Ovary (tissue), 9 donors: ENCODE measurements around the gene NFIC. TPM values are rescaled to one million over a fixed set of nuclear protein-coding genes. Genes with fewer than 3 reads are reported as not detected.

Source experiments
- DNase-seq, 5 donors: peaks; one replicate each; pipeline ENCODE4 v3.0.0-alpha.2; 2019 to 2020
- H3K27ac ChIP-seq, 2 donors: fragments of 200-600 bp; one replicate each; pipeline versions ENCODE4 v1.5.1 to v1.8.0; 2019 to 2022
- H3K27me3 ChIP-seq: fragments of 200-600 bp; one replicate; pipeline ENCODE4 v1.8.0; 2022
- H3K36me3 ChIP-seq: fragments of 200-600 bp; sonication (generic); one replicate; pipeline ENCODE4 v1.5.1; 2019
- H3K4me1 ChIP-seq: one replicate; pipeline ENCODE4 v1.8.1; 2013; ENCODE audit warnings: mild to moderate bottlenecking, moderate library complexity; ENCODE audit not compliant: insufficient read depth
- H3K4me3 ChIP-seq: fragments of 200-600 bp; sonication (generic); one replicate; pipeline ENCODE4 v1.5.1; 2017
- H3K9me3 ChIP-seq, 2 donors: fragments of 200-600 bp in 1 of 2; sonication (generic) in 1 of 2; one replicate each; pipeline versions ENCODE4 v1.5.1 to v1.8.1; 2013 to 2019; ENCODE audit warnings: mild to moderate bottlenecking in 1 of 2, moderate library complexity in 1 of 2
- EP300 ChIP-seq: sonication (generic); formaldehyde crosslinking; IDR thresholded peaks from one replicate; pipeline ENCODE4 v1.6.1; 2017; ENCODE audit warnings: antibody characterized with exemption
- POLR2A ChIP-seq: fragments of 450-650 bp; IDR thresholded peaks from one replicate; pipeline ENCODE4 v1.6.1; 2017; ENCODE audit warnings: antibody characterized with exemption, mild to moderate bottlenecking, moderate library complexity
- WGBS, 3 donors: extraction: QIAGEN DNeasy Blood & Tissue Kit in 1 of 3; methylation state at CpG; one replicate each; pipeline versions ENCODE4 v1.1.5 to v1.1.7; 2013 to 2017; 5-methylcytosine and 5-hydroxymethylcytosine counted together
- intact Hi-C, 4 donors: fragments of 100-400 bp; cut with DNase I; formaldehyde crosslinking; loops; one replicate each; pipeline versions ENCODE4 v1.11.0 to v1.15.1; 2022 to 2023
- polyA plus RNA-seq, 2 donors: library from polyadenylated mRNA; stranded (reverse); fragments of 200-250 nt in 1 of 2; fragments of 350-450 nt in 1 of 2; fragmentation: Illumina TruSeq in 1 of 2; extraction: RNeasy Lipid Tissue Mini Kit (QIAGEN cat#74804) in 1 of 2; gene quantifications; one replicate each; pipeline ENCODE4 v1.2.3, GENCODE V29; 2013 to 2014
- small RNA-seq: library from RNA; depleted of rRNA; stranded (forward); fragments of <200 nt; gene quantifications from one replicate; pipeline ENCODE3, GENCODE V24; 2016
- total RNA-seq, 7 donors: library from RNA; depleted of rRNA in 2 of 7; stranded (reverse); fragments of >200 nt in 2 of 7; fragmentation: NEBNext Ultra II Directional in 3 of 7; extraction: Animal tissue kit (Norgen Biotek cat#: 25700) in 3 of 7; gene quantifications; one replicate each; pipeline versions ENCODE4 v1.1.0 to v1.2.4, GENCODE V29; 2016 to 2023
- TF ChIP-seq, protein P1 (sequence below), 3 donors: fragments of 450-650 bp in 2 of 3; fragments of 200-600 bp in 1 of 3; IDR thresholded peaks; one replicate each; pipeline versions ENCODE4 v1.5.1 to v1.8.0; 2016 to 2022; ENCODE audit warnings: antibody characterized with exemption in 3 of 3, mild to moderate bottlenecking in 1 of 3
- donor health status: DM: no; HTN: no; CAD: no; lungs with moderate emphysema.
- donor health status: DM: no; HTN: no; CAD: no.
- donor health status: Bipolar disorder and iron deficiency.
- donor health status: DM: yes; HTN: yes; CAD: no.
- donor health status: DM: no; HTN: no; CAD: no.
- donor health status: DM: yes; HTN: yes; CAD: no.

NFIC gene
- total and polyA plus RNA-seq, 9 donors = 31.9 to 345 (median 250) TPM

DNA sequence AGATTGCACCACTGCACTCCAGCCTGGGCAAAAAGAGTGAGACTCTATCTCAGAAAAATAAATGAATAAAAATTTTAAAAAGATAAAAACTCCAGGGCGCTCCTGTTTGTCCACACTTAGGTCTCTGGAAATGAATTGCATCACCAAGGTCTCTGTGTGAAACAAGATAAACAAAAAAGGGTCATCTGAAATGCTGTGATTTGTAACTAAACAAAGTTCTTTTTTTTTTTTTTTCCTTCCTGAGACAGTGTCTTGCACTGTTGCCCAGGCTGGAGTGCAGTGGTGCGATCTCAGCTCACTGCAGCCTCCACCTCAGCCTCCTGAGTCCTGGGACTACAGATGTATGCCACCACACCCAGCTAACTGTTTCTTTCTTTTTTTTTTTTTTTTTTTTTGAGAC lies 151.3 kb downstream of the NFIC start:
- Histone ChIP-seq H3K9me3 (no peaks in the 10 kb centered on the region), H3K4me3 (no peak overlapping the region), H3K36me3 (no peaks in the 10 kb centered on the region), H3K4me1 (peaks cover 7% of the 10 kb centered on the region), H3K27ac (no peak overlapping the region), H3K27me3 (no peaks in the 10 kb centered on the region)
- 91 to 97% (median 95%) methylated on average over 2 of the region's 2 CpGs for WGBS, 3 donors
- intact Hi-C loops = no loop called here
- DNase-seq = no peak
- no peak for TF ChIP-seq EP300

DNA sequence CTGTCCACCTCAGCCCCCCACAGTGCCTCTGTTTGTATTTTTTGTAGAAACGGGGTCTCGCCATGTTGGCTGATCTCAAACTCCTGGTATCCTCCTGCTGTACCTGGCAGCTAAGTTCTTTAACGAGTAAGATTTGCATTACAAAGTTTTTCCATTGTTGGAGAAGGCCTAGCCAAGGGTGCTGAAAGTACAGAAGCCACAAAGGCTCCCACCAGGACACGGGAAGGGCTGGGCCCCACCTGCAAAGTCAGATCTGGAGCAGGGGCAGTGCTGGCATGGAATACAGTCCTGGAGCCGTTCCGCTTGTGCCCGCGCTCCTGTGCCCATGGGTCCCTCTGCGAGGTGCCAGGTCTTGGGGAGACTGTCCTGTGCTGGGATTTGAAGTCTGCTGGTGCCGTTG lies 151.9 kb downstream of the NFIC start:
- TF ChIP-seq, protein P1, sequence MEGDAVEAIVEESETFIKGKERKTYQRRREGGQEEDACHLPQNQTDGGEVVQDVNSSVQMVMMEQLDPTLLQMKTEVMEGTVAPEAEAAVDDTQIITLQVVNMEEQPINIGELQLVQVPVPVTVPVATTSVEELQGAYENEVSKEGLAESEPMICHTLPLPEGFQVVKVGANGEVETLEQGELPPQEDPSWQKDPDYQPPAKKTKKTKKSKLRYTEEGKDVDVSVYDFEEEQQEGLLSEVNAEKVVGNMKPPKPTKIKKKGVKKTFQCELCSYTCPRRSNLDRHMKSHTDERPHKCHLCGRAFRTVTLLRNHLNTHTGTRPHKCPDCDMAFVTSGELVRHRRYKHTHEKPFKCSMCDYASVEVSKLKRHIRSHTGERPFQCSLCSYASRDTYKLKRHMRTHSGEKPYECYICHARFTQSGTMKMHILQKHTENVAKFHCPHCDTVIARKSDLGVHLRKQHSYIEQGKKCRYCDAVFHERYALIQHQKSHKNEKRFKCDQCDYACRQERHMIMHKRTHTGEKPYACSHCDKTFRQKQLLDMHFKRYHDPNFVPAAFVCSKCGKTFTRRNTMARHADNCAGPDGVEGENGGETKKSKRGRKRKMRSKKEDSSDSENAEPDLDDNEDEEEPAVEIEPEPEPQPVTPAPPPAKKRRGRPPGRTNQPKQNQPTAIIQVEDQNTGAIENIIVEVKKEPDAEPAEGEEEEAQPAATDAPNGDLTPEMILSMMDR (IDR thresholded peaks at IDR 0.05) = no peak
- TF ChIP-seq EP300 (no peak), POLR2A (no peak)
- DNase-seq = no peak
- 83 to 87% (median 87%) methylated on average over 10 of the region's 10 CpGs for WGBS, 3 donors
- H3K27me3 ChIP-seq = no peaks in the 10 kb centered on the region
- H3K27ac ChIP-seq = no peak overlapping the region
- no peak overlapping the region for H3K4me3 ChIP-seq
- H3K4me1 ChIP-seq = peaks cover 5% of the 10 kb centered on the region
- no peaks in the 10 kb centered on the region for H3K36me3 ChIP-seq
- intact Hi-C loops = no loop called here
- H3K9me3 ChIP-seq = no peaks in the 10 kb centered on the region

DNA sequence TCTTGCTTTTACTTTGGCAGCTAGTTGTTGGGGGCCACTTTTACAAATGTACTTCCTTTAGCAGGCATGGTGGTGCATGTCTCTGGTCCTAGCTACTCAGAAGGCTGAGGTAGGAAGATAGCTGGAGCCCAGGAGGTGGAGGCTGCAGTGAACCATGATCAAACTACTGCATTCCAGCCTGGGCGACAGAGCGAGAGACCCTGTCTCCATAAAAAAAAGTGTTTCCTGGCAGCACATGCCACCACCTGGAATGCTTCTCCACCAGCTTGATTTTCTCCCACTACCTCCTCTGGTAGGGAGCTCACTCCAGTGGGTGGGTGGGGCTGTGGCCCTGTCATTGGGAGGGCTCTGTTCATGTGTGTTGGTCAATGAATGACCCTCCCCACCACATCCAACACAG lies 152.3 kb downstream of the NFIC start:
- WGBS, 3 donors = 69 to 78% (median 73%) methylated on average over 2 of the region's 2 CpGs
- H3K4me1 ChIP-seq = peaks cover 5% of the 10 kb centered on the region

More for the DNA sequence above, 152.3 kb downstream of the NFIC start:
- Histone ChIP-seq H3K36me3 (no peaks in the 10 kb centered on the region), H3K27ac (no peak overlapping the region), H3K9me3 (no peaks in the 10 kb centered on the region), H3K4me3 (no peak overlapping the region), H3K27me3 (no peaks in the 10 kb centered on the region)
- intact Hi-C loops = no loop called here
- TF ChIP-seq POLR2A = no peak
- TF ChIP-seq, protein P1 (IDR thresholded peaks at IDR 0.05) = no peak
- no peak for TF ChIP-seq EP300
- DNase-seq = no peak

Small RNA genes within 50 kb of the gene (small RNA-seq; reads per million reads assigned to genes)
- not detected for gene AC005514.1

Other genes starting within 250 kb of the NFIC start
- gene GNA15, start 230.6 kb upstream of the NFIC start, total RNA-seq = 1 to 10 TPM; 1.2 to 4.8 (median 1.4) TPM
- 1 to 10 TPM; 1.2 to 1.9 TPM for gene GNA15, start 230.6 kb upstream of the NFIC start, polyA plus RNA-seq
- gene S1PR4, start 187.8 kb upstream of the NFIC start, total RNA-seq = 1 to 10 TPM in 1 of 7 donors, under 1 TPM in 5, not detected in 1; 0.20 to 1.1 (median 0.49) TPM
- 1 to 10 TPM in 1 of 2 donors, not detected in 1; 1.0 TPM for gene S1PR4, start 187.8 kb upstream of the NFIC start, polyA plus RNA-seq
- 10 to 100 TPM; 11.4 to 43.6 (median 25.2) TPM for gene NCLN, start 180.7 kb upstream of the NFIC start, total RNA-seq
- gene NCLN, start 180.7 kb upstream of the NFIC start, polyA plus RNA-seq = 10 to 100 TPM in 1 of 2 donors, 1 to 10 TPM in 1; 5.3 to 22.1 TPM
- gene CELF5, start 141.9 kb upstream of the NFIC start, total RNA-seq = 1 to 10 TPM; 1.3 to 6.4 (median 4.4) TPM
- gene CELF5, start 141.9 kb upstream of the NFIC start, polyA plus RNA-seq = 1 to 10 TPM; 2.4 to 2.8 TPM
- gene SMIM24, start 113.9 kb downstream of the NFIC start, total RNA-seq = 1 to 10 TPM in 2 of 7 donors, under 1 TPM in 2, not detected in 3; 0.30 to 2.6 (median 1.5) TPM
- gene SMIM24, start 113.9 kb downstream of the NFIC start, polyA plus RNA-seq = 1 to 10 TPM in 1 of 2 donors, under 1 TPM in 1; 0.10 to 1.2 TPM
- under 1 TPM in 1 of 7 donors, not detected in 6; 0.92 TPM for gene SMIM44, start 116.9 kb downstream of the NFIC start, total RNA-seq
- gene SMIM44, start 116.9 kb downstream of the NFIC start, polyA plus RNA-seq = not detected
- gene DOHH, start 134.1 kb downstream of the NFIC start, total RNA-seq = 10 to 100 TPM in 3 of 7 donors, 1 to 10 TPM in 4; 7.1 to 14.5 (median 8.0) TPM
- gene DOHH, start 134.1 kb downstream of the NFIC start, polyA plus RNA-seq = 1 to 10 TPM in 1 of 2 donors, not detected in 1; 9.1 TPM
- 10 to 100 TPM; 20.6 to 54.9 (median 49.3) TPM for gene FZR1, start 139.7 kb downstream of the NFIC start, total RNA-seq
- gene FZR1, start 139.7 kb downstream of the NFIC start, polyA plus RNA-seq = 10 to 100 TPM in 1 of 2 donors, 1 to 10 TPM in 1; 3.9 to 33.5 TPM
- gene TEKTIP1, start 172.6 kb downstream of the NFIC start, total RNA-seq = 1 to 10 TPM in 6 of 7 donors, not detected in 1; 1.2 to 5.6 (median 3.8) TPM
- under 1 TPM in 1 of 2 donors, not detected in 1; 0.54 TPM for gene TEKTIP1, start 172.6 kb downstream of the NFIC start, polyA plus RNA-seq
- gene MFSD12, start 191.0 kb downstream of the NFIC start, total RNA-seq = 100 to 1,000 TPM in 1 of 7 donors, 10 to 100 TPM in 6; 19.2 to 104 (median 36.9) TPM
- 10 to 100 TPM; 17.4 to 21.1 TPM for gene MFSD12, start 191.0 kb downstream of the NFIC start, polyA plus RNA-seq
- gene HMG20B, start 206.4 kb downstream of the NFIC start, total RNA-seq = 100 to 1,000 TPM in 1 of 7 donors, 10 to 100 TPM in 6; 44.5 to 109 (median 60.3) TPM
- gene HMG20B, start 206.4 kb downstream of the NFIC start, polyA plus RNA-seq = 10 to 100 TPM; 33.2 to 71.0 TPM
- gene GIPC3, start 218.9 kb downstream of the NFIC start, total RNA-seq = under 1 TPM; 0.11 to 0.66 (median 0.35) TPM
- gene GIPC3, start 218.9 kb downstream of the NFIC start, polyA plus RNA-seq = 1 to 10 TPM in 1 of 2 donors, under 1 TPM in 1; 0.52 to 3.3 TPM
- gene TBXA2R, start 240.3 kb downstream of the NFIC start, total RNA-seq = 1 to 10 TPM; 1.1 to 3.7 (median 1.8) TPM
- gene TBXA2R, start 240.3 kb downstream of the NFIC start, polyA plus RNA-seq = 1 to 10 TPM; 1.3 to 1.5 TPM